ENCODE data around the gene TBRG4.

The TBRG4 gene

GRCh38 chr7:45102785-45103712, 8.4 kb downstream of the TBRG4 start:
- no peak for DNase-seq (ENCODE audit: low read depth in 2 of 2)
- H3K4me3 ChIP-seq (replicated peaks in 1 of 2; ENCODE audit: low read depth in 2 of 2, low read length in 2 of 2): no peak overlapping the region
- TF ChIP-seq, protein P1, sequence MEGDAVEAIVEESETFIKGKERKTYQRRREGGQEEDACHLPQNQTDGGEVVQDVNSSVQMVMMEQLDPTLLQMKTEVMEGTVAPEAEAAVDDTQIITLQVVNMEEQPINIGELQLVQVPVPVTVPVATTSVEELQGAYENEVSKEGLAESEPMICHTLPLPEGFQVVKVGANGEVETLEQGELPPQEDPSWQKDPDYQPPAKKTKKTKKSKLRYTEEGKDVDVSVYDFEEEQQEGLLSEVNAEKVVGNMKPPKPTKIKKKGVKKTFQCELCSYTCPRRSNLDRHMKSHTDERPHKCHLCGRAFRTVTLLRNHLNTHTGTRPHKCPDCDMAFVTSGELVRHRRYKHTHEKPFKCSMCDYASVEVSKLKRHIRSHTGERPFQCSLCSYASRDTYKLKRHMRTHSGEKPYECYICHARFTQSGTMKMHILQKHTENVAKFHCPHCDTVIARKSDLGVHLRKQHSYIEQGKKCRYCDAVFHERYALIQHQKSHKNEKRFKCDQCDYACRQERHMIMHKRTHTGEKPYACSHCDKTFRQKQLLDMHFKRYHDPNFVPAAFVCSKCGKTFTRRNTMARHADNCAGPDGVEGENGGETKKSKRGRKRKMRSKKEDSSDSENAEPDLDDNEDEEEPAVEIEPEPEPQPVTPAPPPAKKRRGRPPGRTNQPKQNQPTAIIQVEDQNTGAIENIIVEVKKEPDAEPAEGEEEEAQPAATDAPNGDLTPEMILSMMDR (IDR thresholded peaks at IDR 0.05; ENCODE audit: low read depth, low read length): no peak

GRCh38 chr7:45101748-45102147, 9.7 kb downstream of the TBRG4 start:
- TF ChIP-seq, protein P1 (IDR thresholded peaks at IDR 0.05; ENCODE audit: low read depth, low read length): no peak
- DNase-seq (ENCODE audit: low read depth in 2 of 2): no peak
- H3K4me3 ChIP-seq (replicated peaks in 1 of 2; ENCODE audit: low read depth in 2 of 2, low read length in 2 of 2): no peak overlapping the region

GRCh38 chr7:45100761-45101480, 10.6 kb downstream of the TBRG4 start:
- no peak for DNase-seq (ENCODE audit: low read depth in 2 of 2)
- TF ChIP-seq, protein P1 (IDR thresholded peaks at IDR 0.05; ENCODE audit: low read depth, low read length): no peak
- no peak overlapping the region for H3K4me3 ChIP-seq (replicated peaks in 1 of 2; ENCODE audit: low read depth in 2 of 2, low read length in 2 of 2)

- H3K4me3 ChIP-seq (replicated peaks in 1 of 2; ENCODE audit: low read depth in 2 of 2, low read length in 2 of 2): no peak overlapping the region
- no peak for DNase-seq (ENCODE audit: low read depth in 2 of 2)
- TF ChIP-seq, protein P1 (IDR thresholded peaks at IDR 0.05; ENCODE audit: low read depth, low read length): no peak
Measured at GRCh38 chr7:45099891-45100760, 11.4 kb downstream of the TBRG4 start.

DNA sequence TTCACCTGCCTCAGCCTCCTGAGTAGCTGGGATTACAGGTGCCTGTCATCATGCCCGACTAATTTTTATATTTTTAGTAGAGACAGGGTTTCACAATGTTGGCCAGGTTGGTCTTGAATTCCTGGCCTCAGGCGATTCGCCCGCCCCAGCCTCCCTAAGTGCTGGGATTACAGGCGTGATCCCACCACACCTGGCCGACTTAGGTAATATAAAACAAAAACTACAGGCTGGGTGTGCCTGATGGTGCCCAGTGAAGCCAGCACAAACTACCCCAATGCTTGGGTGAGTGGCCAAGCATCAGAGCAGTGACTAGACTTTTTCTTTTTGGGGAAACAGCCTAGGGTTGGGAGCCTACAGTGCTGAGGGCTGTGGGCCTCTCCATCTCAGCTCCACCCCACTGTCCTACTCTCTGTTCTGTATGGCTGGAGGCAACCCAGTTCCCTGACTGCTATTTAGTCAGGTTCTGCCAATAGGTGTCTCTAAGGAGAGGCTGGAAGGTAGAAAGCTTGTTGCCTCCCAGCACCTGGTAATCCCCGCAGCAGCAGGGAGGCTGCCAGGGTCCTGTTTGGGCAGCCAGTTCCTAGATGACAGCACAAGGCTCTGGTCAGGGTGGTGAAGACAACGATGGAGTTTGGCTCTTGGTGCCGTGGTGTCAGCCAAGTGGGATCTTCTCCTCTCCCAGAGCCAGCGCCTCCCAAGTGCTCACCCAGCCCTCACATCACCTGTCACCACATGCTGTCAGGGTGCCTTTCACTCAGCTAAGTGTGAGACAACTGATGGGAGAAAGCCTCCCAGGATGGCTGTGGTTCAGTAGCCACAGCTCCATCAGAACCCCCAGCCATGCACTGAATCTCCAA, 12.3 kb downstream of the TBRG4 start:
- no peak overlapping the region for H3K4me3 ChIP-seq (replicated peaks in 1 of 2; ENCODE audit: low read depth in 2 of 2, low read length in 2 of 2)
- TF ChIP-seq, protein P1 (IDR thresholded peaks at IDR 0.05; ENCODE audit: low read depth, low read length): no peak
- no peak for DNase-seq (ENCODE audit: low read depth in 2 of 2)

DNA sequence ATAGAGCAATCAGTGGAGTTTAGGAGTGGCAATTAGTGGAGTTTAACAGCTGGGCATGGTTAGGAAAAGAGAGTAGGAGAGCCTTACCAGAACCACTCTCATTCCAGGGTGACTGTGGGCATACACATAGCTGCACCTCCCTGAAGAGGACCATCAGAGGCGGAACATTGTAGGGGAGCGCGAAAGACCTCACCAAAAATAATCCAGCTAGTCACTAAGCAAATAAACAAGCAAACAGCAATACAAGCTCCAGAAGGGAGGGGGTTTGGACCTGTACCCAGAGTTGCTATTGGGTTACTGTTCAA, 18.6 kb downstream of the TBRG4 start:
- no peak overlapping the region for H3K4me3 ChIP-seq (replicated peaks in 1 of 2; ENCODE audit: low read depth in 2 of 2, low read length in 2 of 2)
- TF ChIP-seq, protein P1 (IDR thresholded peaks at IDR 0.05; ENCODE audit: low read depth, low read length): no peak
- no peak for DNase-seq (ENCODE audit: low read depth in 2 of 2)
